GM23338 (cell line): ENCODE results near the gene EPHX1. TPM values are rescaled to one million over a fixed set of nuclear protein-coding genes. Genes with fewer than 3 reads are reported as not detected.

Source experiments
- ATAC-seq: fragments of 200-7000 bp; cut with Tn5 transposase; 3 replicates; pipeline ENCODE4 v1.9.1; 2020
- DNase-seq: peaks from one replicate; pipeline ENCODE4 v3.0.0-alpha.2; 2015; ENCODE audit warnings: low spot score
- H2AFZ ChIP-seq: fragments of 200-600 bp; sonication (generic); 2 replicates; pipeline ENCODE4 v1.8.0; 2016; ENCODE audit warnings: antibody characterized with exemption, mild to moderate bottlenecking, moderate library complexity
- H3F3A ChIP-seq: fragments of 200-600 bp; sonication (generic); replicated peaks from 2 replicates; pipeline ENCODE4 v1.8.0; 2017; ENCODE audit warnings: antibody characterized with exemption, mixed run types, low read depth
- H3K27ac ChIP-seq: fragments of 200-600 bp; sonication (generic); 2 replicates; pipeline ENCODE4 v1.6.1; 2016; ENCODE audit warnings: low read depth
- H3K27me3 ChIP-seq: fragments of 200-600 bp; sonication (generic); 2 replicates; pipeline ENCODE4 v1.8.0; 2016; ENCODE audit warnings: mild to moderate bottlenecking, mixed run types, moderate library complexity; ENCODE audit not compliant: insufficient read depth
- H3K36me3 ChIP-seq: fragments of 200-600 bp; sonication (generic); 2 replicates; pipeline ENCODE4 v1.8.0; 2016; ENCODE audit warnings: mild to moderate bottlenecking; ENCODE audit not compliant: insufficient read depth
- H3K4me1 ChIP-seq: fragments of 200-600 bp; sonication (generic); 2 replicates; pipeline ENCODE4 v1.8.0; 2016; ENCODE audit warnings: mild to moderate bottlenecking, moderate library complexity; ENCODE audit not compliant: insufficient read depth
- H3K4me2 ChIP-seq: fragments of 200-600 bp; sonication (generic); 2 replicates; pipeline ENCODE4 v1.7.1; 2017; ENCODE audit warnings: mixed run types
- H3K4me3 ChIP-seq: fragments of 200-600 bp; sonication (generic); 2 replicates; pipeline ENCODE4 v1.6.1; 2016; ENCODE audit warnings: mixed run types
- H3K79me2 ChIP-seq: fragments of 200-600 bp; sonication (generic); replicated peaks from 2 replicates; pipeline ENCODE4 v1.8.0; 2017; ENCODE audit warnings: mild to moderate bottlenecking; ENCODE audit not compliant: insufficient read depth
- H3K9me2 ChIP-seq: fragments of 200-600 bp; sonication (generic); 2 replicates; pipeline ENCODE4 v1.8.0; 2017; ENCODE audit not compliant: insufficient read depth
- H4K20me1 ChIP-seq: fragments of 200-600 bp; sonication (generic); replicated peaks from 2 replicates; pipeline ENCODE4 v1.8.0; 2017; ENCODE audit warnings: mild to moderate bottlenecking; ENCODE audit not compliant: insufficient read depth
- H3K27ac Mint-ChIP-seq: 2 replicates; pipeline ENCODE4 v1.8.0; 2020; ENCODE audit warnings: inconsistent platforms, mild to moderate bottlenecking, moderate library complexity, mixed read lengths
- H3K27me3 Mint-ChIP-seq: 3 replicates; pipeline ENCODE4 v1.8.0; 2022; ENCODE audit warnings: low read depth, mild to moderate bottlenecking, moderate library complexity, mixed read lengths, inconsistent platforms; ENCODE audit not compliant: insufficient read depth, poor library complexity
- H3K36me3 Mint-ChIP-seq: 3 replicates; pipeline ENCODE4 v1.8.0; 2021; ENCODE audit warnings: low read depth, mild to moderate bottlenecking, inconsistent platforms, moderate library complexity, mixed read lengths
- H3K4me1 Mint-ChIP-seq: 3 replicates; pipeline ENCODE4 v1.8.0; 2020; ENCODE audit warnings: mild to moderate bottlenecking, inconsistent platforms, mixed read lengths
- H3K4me3 Mint-ChIP-seq: 3 replicates; pipeline ENCODE4 v1.8.0; 2021; ENCODE audit warnings: moderate library complexity, mild to moderate bottlenecking, inconsistent platforms, mixed read lengths
- H3K9me3 Mint-ChIP-seq: 3 replicates; pipeline ENCODE4 v1.8.0; 2020; ENCODE audit warnings: moderate library complexity, mild to moderate bottlenecking, inconsistent platforms, mixed read lengths
- ETS1 ChIP-seq: IDR thresholded peaks from 2 replicates; pipeline ENCODE4 v1.6.1; 2016; ENCODE audit warnings: antibody characterized with exemption
- EZH2phosphoT487 ChIP-seq: fragments of 200-600 bp; sonication (generic); IDR thresholded peaks from one replicate; pipeline ENCODE4 v1.8.1; 2018; ENCODE audit warnings: antibody characterized with exemption; ENCODE audit not compliant: unreplicated experiment
- JUNB ChIP-seq: IDR thresholded peaks from one replicate; pipeline ENCODE4 v1.6.1; 2016; ENCODE audit warnings: antibody characterized with exemption; ENCODE audit not compliant: unreplicated experiment
- POLR2AphosphoS5 ChIP-seq: IDR thresholded peaks from 2 replicates; pipeline ENCODE4 v1.6.1; 2016; ENCODE audit warnings: antibody characterized with exemption, low read depth
- ZNF114 ChIP-seq: fragments of 250-450 bp; sonication (Bioruptor Pico); IDR thresholded peaks from 2 replicates; pipeline ENCODE4 v1.5.0; 2020; ENCODE audit warnings: mild to moderate bottlenecking, moderate library complexity
- ZNF462 ChIP-seq: fragments of 250-450 bp; sonication (Bioruptor Pico); IDR thresholded peaks from 2 replicates; pipeline ENCODE4 v1.5.0; 2020; ENCODE audit warnings: mild to moderate bottlenecking, moderate library complexity
- polyA plus RNA-seq: library from polyadenylated mRNA; unstranded; fragments of >200 nt; fragmentation: Nextera tagmentation; extraction: Ambion mirVana; gene quantifications from 2 replicates; pipeline ENCODE4 v1.2.1, GENCODE V29; 2016
- total RNA-seq: library from RNA; depleted of rRNA; stranded (reverse); fragments of >200 nt; shearing (Covaris generic); gene quantifications from 2 replicates; pipeline ENCODE4 v1.2.3, GENCODE V29; 2014

EPHX1 gene
- total and polyA plus RNA-seq, 2 experiments from 2014 or later, result 15.3 to 46.5 TPM

- no peak overlapping the region for H2AFZ ChIP-seq
- Mint-ChIP-seq H3K4me1 (peaks cover 26% of the 10 kb centered on the region), H3K27me3 (peaks cover 17% of the 10 kb centered on the region), H3K36me3 (peaks cover 71% of the 10 kb centered on the region), H3K9me3 (peaks cover 19% of the 10 kb centered on the region), H3K27ac (no peak overlapping the region), H3K4me3 (no peak overlapping the region)
- DNase-seq (no peak), ATAC-seq (no peak)
- no peak overlapping the region for H3K4me3 ChIP-seq
- peaks cover 5% of the 10 kb centered on the region for H3K4me1 ChIP-seq
- H3K27ac ChIP-seq, result no peak overlapping the region
- peaks cover 21% of the 10 kb centered on the region for H3K36me3 ChIP-seq
- TF ChIP-seq JUNB (no peak), ETS1 (no peak), POLR2AphosphoS5 (peak; percentile 14; the same call in 1 of the 2 replicates), ZNF114 (CRISPR knock-in tag) (no peak), EZH2phosphoT487 (no peak), ZNF462 (CRISPR knock-in tag) (no peak)
- H3K27me3 ChIP-seq, result no peaks in the 10 kb centered on the region
- H3K9me2 ChIP-seq, result no peaks in the 10 kb centered on the region
- no peak overlapping the region for H3K4me2 ChIP-seq
- no peaks in the 10 kb centered on the region; the same call in 1 of the 2 replicates for H4K20me1 ChIP-seq
- no peaks in the 10 kb centered on the region for H3K79me2 ChIP-seq
- peaks cover 30% of the 10 kb centered on the region for H3F3A ChIP-seq
Measured at GRCh38 chr1:225847610-225848009, 37.7 kb downstream of the EPHX1 start.
